ENCODE results near the gene UTS2B.
A peak's percentile ranks its signal among the peaks of the same experiment; 100 is the strongest.

Gene UTS2B, protein sequence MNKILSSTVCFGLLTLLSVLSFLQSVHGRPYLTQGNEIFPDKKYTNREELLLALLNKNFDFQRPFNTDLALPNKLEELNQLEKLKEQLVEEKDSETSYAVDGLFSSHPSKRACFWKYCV

GRCh38 chr3:191329654-191330529 is at the start of gene UTS2B:
TSS of gene UTS2B (minus strand) at chr3:191330526. CDS start at chr3:191282189, 48,337 bp downstream.
- peak; percentile 10 for DNase-seq

GRCh38 chr3:191380001-191380400 is 49.7 kb upstream of the UTS2B start:
- DNase-seq: no peak

DNA sequence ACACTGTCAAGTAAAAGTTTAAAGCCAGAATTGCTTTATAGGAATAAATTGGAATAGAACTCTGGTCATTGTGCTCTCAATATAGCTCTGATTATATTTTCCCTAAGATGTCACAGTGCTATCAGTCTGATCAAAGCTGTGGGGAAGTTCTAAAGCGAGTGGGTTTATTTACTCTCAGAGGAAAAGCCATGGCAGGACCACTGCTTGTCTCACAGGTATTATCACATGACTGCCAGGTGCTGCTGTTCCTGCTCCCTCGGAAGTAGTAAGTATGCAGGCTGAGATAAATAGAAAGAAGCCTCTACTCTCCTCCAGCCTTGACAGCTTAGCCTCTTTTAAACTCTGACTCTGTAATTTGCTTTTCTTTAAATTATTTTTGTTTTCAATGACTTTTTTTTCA is 49.1 kb upstream of the UTS2B start:
- DNase-seq: no peak

DNA sequence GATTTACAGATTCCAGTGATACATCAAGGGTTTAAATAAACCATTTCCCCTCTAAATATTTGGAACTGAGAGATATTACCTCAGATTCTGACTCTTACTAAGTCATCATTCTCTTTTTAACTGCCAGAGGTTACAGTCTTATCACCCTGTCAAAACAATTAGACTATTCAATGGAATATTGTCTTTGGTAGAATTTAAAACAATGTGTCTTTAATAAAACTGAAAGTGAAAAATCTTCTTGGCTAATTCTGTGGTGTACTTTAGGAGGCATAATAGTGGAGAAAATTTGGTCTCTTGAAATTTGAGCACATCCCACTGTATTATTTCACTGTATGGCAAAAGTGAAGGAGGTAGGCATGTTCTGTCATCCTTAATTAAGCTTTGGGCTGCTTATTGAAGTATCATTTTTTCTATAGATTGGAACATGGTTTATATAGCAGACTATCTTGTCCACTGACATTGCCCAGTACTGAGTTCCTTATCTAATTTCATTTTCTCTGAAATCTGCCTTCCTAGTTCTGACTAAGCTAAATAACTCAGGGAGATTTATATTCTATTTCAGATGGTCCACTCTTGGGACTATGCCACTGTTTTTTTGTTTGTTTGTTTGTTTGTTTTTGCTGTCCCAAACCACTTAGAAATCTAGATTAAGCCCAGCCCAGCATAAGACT is 48.0 kb upstream of the UTS2B start:
- no peak for DNase-seq

GRCh38 chr3:191376516-191377141 is 46.3 kb upstream of the UTS2B start:
- no peak for DNase-seq

GRCh38 chr3:191373327-191373726 is 43.0 kb upstream of the UTS2B start:
- no peak for DNase-seq

- no peak for DNase-seq
These were observed 41.8 kb upstream of the UTS2B start for GRCh38 chr3:191372122-191372521.

DNA sequence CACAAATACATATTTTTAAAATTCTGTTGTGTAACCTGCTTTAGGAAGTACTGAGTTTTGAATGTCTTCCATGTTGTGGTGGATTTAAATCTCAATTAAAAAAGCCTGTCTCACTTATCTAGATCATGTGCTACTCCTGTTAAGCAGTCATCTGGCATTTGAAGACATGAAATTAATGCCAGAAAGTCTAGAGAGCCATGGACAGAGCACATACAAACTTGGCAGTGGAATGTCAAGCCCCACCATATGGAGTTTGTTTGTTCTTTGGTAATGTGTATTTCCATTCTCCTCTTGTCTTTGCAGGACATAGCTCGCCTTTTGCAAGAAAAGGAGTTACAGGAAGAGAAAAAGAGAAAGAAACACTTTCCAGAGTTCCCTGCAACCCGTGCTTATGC is 39.3 kb upstream of the UTS2B start:
- no peak for DNase-seq

GRCh38 chr3:191368755-191369615 is 38.7 kb upstream of the UTS2B start:
- no peak for DNase-seq

DNA sequence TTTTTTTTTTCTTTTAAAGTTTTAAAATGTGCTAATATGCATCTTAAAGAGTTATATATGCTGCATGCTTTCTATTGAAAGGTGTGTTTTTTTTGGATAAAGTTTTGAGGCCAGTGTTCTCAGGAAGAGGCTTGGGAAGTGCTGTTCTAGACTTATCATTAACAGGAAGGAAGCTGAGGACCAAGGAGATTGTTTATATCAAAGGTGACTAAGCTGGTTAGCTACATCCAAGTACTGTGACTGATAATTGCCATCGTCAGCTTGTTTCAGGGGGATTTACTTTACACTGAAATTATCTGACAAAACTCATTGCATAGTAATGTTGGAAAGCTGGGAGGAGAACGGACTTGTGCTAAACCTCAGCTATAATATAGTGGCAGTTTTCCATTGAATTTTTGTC is 36.3 kb upstream of the UTS2B start:
- no peak for DNase-seq

DNA sequence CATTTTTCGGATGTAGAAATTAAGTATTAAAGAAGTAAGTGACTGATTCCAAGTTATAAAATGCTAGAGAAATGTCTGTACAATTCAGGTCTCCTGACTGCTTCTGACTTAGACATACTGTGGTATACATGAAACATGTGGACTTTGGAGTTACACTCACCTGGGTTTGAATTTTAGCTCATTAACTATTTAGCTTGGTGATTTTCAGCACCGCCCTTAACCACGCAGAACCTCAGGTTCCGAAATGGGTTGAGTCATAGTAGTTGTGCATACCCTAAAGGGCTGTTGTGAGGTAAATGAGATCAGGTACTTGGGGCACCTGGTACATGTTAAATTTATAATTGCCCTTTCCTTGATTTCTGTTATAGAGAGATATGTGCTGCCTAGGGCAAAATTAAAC is 32.9 kb upstream of the UTS2B start:
- DNase-seq: no peak

- DNase-seq: no peak
These were observed 32.3 kb upstream of the UTS2B start for GRCh38 chr3:191362524-191363090.

DNA sequence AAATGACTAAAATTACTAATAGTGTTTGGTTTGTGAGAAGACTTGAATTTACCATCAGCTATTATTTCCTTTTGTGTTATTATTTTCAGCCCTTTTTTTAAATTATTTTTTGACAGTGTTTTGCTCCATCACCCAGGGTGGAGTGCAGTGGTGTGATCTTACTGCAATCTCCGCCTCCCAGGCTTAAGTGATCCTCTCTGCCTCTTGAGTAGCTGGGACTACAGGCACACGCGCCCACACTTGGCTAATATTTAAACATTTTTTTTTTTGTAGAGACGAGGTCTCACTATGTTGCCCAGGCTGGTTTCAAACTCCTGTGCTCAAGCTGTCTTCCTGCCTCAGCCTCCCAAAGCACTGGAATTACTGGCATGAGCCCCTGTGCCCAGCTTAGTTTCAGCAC is 31.7 kb upstream of the UTS2B start:
- no peak for DNase-seq

- DNase-seq: no peak
These were observed 31.1 kb upstream of the UTS2B start for GRCh38 chr3:191361456-191361855.

DNA sequence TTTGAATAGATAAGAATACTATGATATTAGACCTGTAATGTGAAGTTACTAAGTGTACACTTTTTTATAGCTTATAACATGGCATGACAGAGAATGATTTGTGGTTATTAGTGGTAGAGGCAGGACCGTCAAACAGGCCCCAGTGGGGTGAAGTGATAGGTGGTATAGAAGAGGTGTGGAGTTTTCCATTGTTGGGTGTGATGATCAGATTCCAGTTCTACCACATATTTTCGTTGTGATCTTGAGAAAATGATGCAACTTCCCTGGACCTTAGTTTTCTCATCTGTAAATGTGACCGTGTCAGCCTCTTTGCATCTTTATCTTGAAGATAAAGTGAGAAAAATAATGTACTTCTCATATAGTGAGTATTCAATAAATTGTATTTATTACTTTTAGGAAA is 30.3 kb upstream of the UTS2B start:
- DNase-seq: no peak

- no peak for DNase-seq
These were observed 28.6 kb upstream of the UTS2B start for GRCh38 chr3:191358929-191359328.

DNA sequence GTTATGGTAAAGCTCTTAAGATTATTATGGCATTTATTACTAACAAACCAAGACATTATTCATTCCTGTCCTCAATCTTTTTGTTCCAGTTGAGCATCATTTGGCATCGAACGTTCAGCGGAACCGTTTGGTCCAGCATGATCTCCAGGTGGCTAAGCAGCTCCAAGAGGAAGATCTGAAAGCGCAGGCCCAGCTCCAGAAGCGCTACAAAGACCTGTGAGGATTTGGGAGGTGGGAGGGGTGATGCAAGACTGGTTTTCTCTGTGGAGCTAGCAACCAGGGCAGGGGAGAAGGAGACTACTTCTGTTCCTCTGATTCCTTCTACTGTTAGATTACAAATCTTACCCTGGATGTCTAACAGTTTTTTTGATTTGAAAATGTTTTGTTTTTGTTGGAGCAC is 27.6 kb upstream of the UTS2B start:
- DNase-seq: no peak

DNA sequence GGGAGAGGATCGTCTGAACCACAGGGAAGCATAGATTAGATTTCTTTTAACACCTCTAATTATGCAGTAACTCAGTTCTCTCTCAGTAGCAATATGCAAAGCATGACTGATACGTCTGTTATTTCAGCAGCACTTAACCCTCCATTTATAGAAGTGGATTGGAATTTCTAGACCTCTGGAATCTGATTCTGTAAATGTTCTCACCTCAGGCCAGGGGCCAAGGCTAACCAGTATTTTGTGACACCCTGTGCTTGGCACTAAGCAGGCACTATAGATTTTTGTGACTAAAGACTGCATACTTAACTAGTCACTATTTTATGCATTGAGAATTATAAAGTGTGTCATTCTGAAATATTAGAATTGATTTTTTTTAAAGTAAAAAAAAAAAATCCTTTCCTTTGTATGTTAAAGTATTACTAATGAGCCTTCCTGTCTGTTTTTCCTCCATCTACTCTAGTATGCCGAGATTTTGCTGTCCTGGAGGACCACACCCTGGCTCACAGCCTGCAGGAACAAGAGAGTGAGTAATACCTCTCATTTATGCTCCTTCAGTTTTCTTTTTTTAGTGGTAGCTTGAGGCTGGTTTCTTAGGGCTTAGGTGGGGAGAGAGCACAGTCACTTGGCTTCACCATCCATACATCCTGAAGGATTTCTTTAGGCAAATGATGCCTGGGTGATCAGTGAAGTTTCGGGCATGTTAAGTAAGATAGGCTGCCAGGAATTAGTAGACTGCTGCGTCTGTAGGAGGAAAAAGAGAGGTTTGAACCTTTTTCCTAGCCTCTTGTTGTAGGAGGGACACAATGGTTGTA is 26.5 kb upstream of the UTS2B start:
- DNase-seq: no peak

DNA sequence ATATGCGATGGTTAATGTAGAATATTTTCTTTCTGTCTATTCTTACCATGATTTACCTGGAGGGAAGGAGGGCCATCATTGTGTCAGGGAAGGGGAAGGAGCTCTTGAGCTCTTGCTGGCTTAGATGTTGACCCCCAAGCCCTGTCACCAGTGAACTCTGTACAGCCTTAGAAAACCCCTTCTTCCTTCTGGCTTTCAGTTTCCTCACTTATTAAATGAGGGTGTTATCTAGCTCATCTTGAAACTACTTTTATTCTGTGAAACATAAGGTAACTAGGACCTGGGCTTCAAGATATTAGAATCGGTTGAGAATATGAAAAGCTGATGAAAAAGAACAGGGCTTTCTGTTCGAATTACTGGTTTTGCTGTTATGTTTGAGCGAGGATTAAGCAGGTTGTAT is 25.1 kb upstream of the UTS2B start:
- DNase-seq: no peak

GRCh38 chr3:191353022-191353777 is 22.9 kb upstream of the UTS2B start:
- DNase-seq: no peak

GRCh38 chr3:191352014-191352413 is 21.7 kb upstream of the UTS2B start:
- no peak for DNase-seq

Data from activated CD4-positive, alpha-beta T cell treated with anti-CD3 and anti-CD28 coated beads for 48 hours (primary cell).